Mucosa of descending colon (tissue), 3 donors: Measurements from ENCODE around the gene BTNL3. TPM values are rescaled to one million over a fixed set of nuclear protein-coding genes. Genes with fewer than 3 reads are reported as not detected.

ENCODE experiments used
- ATAC-seq: fragments of 200-7000 bp; cut with Tn5 transposase; one replicate; pipeline ENCODE4 v1.9.1; 2020; ENCODE audit warnings: mild to moderate bottlenecking, moderate library complexity
- DNase-seq, 3 donors: peaks; one replicate each; pipeline ENCODE4 v3.0.0-alpha.2; 2020
- H3K36me3 ChIP-seq: fragments of 200-600 bp; one replicate; pipeline ENCODE4 v1.8.0; 2021; ENCODE audit warnings: low read depth, mild to moderate bottlenecking
- H3K4me1 ChIP-seq: fragments of 200-600 bp; one replicate; pipeline ENCODE4 v1.8.0; 2021; ENCODE audit warnings: low read depth, mild to moderate bottlenecking
- H3K4me3 ChIP-seq: fragments of 200-600 bp; one replicate; pipeline ENCODE4 v1.8.0; 2021; ENCODE audit warnings: mild to moderate bottlenecking
- H3K9me3 ChIP-seq: fragments of 200-600 bp; one replicate; pipeline ENCODE4 v1.8.0; 2021; ENCODE audit warnings: mild to moderate bottlenecking
- intact Hi-C, 2 donors: fragments of 100-400 bp; cut with DNase I in 1 of 2; cut with micrococcal nuclease in 1 of 2; formaldehyde crosslinking; loops; one replicate each; pipeline versions ENCODE4 v1.11.0 to v1.11.1; 2022; cut with DNase I, micrococcal nuclease
- total RNA-seq, 3 donors: library from RNA; stranded (reverse); fragmentation: NEBNext Ultra II Directional in 2 of 3; extraction: Animal tissue kit (Norgen Biotek cat#: 25700) in 2 of 3; gene quantifications; one replicate each; pipeline versions ENCODE4 v1.2.1 to v1.2.4, GENCODE V29; 2021 to 2023
- TF ChIP-seq, protein P1 (sequence below): fragments of 200-600 bp; IDR thresholded peaks from one replicate; pipeline ENCODE4 v1.8.0; 2022; ENCODE audit warnings: antibody characterized with exemption, mild to moderate bottlenecking
- donor health status: DM: no; HTN: no; CAD: no; lungs with moderate emphysema.
- donor health status: DM: no; HTN: no; CAD: no.
- donor health status: DM: no; HTN: yes; CAD: no.

The BTNL3 gene
- total RNA-seq, 3 donors from 2014 or later, result 38.4 to 62.2 (median 46.5) TPM

DNA sequence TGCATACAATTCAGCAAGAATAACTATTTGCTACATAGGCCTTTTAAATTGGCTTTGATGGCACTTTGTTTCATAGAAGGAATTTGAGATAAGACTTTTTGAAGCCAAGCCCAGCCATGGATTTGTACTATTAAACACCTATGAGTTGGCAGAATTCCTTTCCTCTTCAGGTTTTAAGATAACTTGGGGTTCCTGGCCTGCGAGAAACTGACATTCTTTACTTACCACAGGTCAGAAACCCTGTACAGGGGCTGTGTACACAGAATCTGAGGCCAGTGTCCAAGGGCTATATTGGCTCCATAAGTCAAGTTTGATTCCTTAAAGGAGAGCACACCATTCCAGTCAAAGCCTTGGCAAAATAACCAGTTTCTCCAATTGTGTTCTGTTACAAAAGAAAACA lies 10.8 kb upstream of the BTNL3 start:
- Histone ChIP-seq H3K4me3 (no peak overlapping the region), H3K4me1 (no peaks in the 10 kb centered on the region), H3K9me3 (no peaks in the 10 kb centered on the region), H3K36me3 (no peaks in the 10 kb centered on the region)
- DNase-seq (no peak), ATAC-seq (no peak)
- TF ChIP-seq, protein P1, sequence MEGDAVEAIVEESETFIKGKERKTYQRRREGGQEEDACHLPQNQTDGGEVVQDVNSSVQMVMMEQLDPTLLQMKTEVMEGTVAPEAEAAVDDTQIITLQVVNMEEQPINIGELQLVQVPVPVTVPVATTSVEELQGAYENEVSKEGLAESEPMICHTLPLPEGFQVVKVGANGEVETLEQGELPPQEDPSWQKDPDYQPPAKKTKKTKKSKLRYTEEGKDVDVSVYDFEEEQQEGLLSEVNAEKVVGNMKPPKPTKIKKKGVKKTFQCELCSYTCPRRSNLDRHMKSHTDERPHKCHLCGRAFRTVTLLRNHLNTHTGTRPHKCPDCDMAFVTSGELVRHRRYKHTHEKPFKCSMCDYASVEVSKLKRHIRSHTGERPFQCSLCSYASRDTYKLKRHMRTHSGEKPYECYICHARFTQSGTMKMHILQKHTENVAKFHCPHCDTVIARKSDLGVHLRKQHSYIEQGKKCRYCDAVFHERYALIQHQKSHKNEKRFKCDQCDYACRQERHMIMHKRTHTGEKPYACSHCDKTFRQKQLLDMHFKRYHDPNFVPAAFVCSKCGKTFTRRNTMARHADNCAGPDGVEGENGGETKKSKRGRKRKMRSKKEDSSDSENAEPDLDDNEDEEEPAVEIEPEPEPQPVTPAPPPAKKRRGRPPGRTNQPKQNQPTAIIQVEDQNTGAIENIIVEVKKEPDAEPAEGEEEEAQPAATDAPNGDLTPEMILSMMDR, result no peak
- intact Hi-C loops, result no loop called here

DNA sequence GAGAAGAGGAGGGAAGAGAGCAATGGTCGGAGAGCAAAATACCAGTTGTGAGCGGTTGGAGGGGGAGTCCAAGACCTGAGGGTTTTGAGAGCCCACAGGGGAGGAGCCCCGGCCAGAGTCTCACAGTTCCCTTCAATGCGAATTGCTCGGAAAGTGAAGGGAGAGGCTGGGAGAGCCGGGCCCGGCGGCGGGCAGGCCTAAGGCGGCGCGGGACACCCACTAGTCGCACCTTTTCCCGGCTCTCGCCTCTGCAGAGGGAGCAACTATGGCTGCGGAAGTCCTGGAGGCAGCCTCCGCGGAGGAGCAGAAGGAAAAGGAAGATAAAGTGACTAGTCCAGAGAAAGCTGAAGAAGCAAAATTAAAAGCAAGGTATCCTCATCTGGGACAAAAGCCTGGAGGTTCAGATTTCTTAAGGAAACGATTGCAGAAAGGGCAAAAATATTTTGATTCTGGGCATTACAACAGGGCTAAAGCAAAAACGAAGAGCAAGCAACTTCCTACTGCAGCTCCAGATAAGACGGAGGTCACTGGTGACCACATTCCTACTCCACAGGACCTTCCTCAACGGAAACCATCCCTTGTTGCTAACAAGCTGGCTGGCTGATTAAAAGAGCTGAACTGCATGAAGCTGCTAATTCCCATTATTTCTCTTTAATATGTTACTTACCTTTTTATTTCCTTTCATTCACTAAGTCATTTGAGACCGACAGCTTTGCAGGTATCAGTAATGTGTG lies 6.5 kb upstream of the BTNL3 start:
- H3K4me3 ChIP-seq, result no peak overlapping the region
- H3K36me3 ChIP-seq, result no peaks in the 10 kb centered on the region
- no peak for DNase-seq
- H3K9me3 ChIP-seq, result no peaks in the 10 kb centered on the region
- intact Hi-C loops, result no loop called here
- ATAC-seq, result no peak
- TF ChIP-seq, protein P1, result no peak
- no peaks in the 10 kb centered on the region for H3K4me1 ChIP-seq

DNA sequence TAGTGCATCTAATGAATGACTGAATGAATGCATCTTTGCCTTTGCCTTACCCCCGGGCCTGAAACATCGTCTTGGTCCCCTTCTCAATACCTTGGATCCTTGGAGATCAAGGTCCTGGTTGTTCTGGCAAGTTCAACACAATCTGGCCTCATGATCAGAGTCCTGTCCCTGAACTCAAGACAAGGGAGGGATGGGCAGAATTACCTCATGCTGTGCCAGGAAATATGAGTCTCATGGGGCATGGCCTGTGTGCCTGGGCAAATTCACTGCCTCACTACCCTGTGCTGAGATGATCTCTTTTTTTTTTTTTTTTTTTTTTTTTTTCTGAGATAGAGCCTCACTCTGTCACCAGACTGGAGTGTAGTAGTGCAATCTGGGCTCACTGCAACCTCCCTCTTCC lies 630 bp upstream of the BTNL3 start:
- Histone ChIP-seq H3K36me3 (no peaks in the 10 kb centered on the region), H3K9me3 (no peaks in the 10 kb centered on the region), H3K4me3 (no peak overlapping the region), H3K4me1 (no peaks in the 10 kb centered on the region)
- intact Hi-C loops, result no loop called here
- ATAC-seq (peak; percentile 75), DNase-seq (no peak)
- TF ChIP-seq, protein P1, result no peak

DNA sequence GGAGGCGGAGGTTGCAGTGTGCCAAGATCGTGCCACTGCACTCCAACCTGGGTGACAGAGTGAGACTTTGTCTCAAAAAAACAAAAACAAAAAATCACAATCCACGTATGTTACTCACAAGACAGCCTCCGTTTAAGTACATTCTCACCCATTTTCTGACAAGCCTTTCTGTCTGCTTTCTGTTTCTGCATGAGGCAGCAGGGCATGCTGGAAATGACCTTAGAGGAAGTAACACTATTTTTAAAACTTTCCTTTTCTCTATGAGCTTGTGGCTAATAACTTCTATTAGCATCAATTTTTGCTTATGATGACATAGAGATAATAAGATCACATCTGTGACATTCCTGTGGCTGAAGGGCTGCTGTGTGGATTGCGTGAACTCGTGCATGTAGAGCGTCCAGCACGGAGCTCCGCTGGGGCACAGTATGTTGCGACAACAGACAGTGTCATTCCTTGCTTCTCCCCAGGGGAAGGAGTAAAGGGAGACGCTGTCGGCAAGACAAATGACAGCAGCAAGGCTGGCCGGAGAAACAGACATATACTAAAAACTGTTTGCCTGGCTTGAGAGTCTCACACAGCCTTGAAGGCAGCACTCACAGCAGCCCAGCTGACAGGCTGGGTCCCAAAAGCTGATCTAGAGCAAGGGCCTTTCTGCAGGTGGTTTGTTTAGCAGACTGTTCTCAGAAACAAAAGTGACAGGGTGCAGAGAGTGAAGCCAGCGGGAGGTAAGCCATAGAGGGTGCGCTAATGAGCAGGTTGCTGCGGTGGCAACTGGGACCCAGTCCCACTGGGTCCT lies 1.6 kb downstream of the BTNL3 start:
- no peak overlapping the region for H3K4me3 ChIP-seq
- no peak for DNase-seq
- intact Hi-C loops, result no loop called here

DNA sequence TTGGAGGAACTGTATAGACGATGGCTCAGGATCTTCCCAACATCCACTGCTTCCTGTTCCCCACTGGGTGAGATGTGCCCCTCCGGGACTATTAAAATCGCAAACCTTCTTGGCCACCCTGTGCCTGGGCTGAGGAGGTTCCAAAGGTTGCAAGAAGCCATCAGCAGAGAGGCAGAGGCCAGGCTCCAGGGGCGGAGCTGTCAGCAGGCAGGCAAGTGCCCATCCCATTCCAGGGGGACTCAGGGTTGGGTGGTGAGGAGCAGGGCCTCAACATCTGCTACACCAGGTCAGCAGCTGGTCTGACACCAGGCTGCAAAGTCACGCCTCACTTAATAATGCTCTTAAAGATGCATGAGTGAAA lies 2.2 kb downstream of the BTNL3 start:
- TF ChIP-seq, protein P1, result no peak
- ATAC-seq (peak; percentile 45), DNase-seq (peak in 2 of 3 donors; percentile 46 to 54)
- Histone ChIP-seq H3K9me3 (no peaks in the 10 kb centered on the region), H3K4me3 (no peak overlapping the region), H3K4me1 (no peaks in the 10 kb centered on the region), H3K36me3 (no peaks in the 10 kb centered on the region)
- intact Hi-C loops, result no loop called here

More for the DNA sequence above, 1.6 kb downstream of the BTNL3 start:
- no peaks in the 10 kb centered on the region for H3K4me1 ChIP-seq
- no peaks in the 10 kb centered on the region for H3K36me3 ChIP-seq
- peak; percentile 4 for ATAC-seq
- H3K9me3 ChIP-seq, result no peaks in the 10 kb centered on the region
- TF ChIP-seq, protein P1, result no peak
